Nasal cavity respiratory epithelium epithelial cell of viscerocranial mucosa (primary cell): ENCODE measurements around the gene YY2. TPM values are rescaled to one million over a fixed set of nuclear protein-coding genes. Genes with fewer than 3 reads are reported as not detected.

Experiments used
- total RNA-seq: library from RNA; depleted of rRNA; stranded (reverse); fragments of >200 nt; gene quantifications from 2 replicates; pipeline ENCODE4 v1.2.3, GENCODE V29; 2014

Gene YY2
- 0.68 and 5.4 TPM in 2 replicates for total RNA-seq

GRCh38 chrX:21855937-21856415 is at the start of gene YY2:
Gene YY2, plus strand, starts transcription at chrX:21855987. Its CDS starts 498 bp downstream, at chrX:21856485.

GRCh38 chrX:21839334-21840192 is 16.2 kb upstream of the YY2 start, which contains the start of gene MBTPS2:
Gene MBTPS2, plus strand, starts transcription at chrX:21839617. Its CDS starts 118 bp downstream, at chrX:21839735.

Other genes starting within 250 kb of the YY2 start
- gene KLHL34, start 197.7 kb upstream of the YY2 start, total RNA-seq: under 0.01 and 0.34 TPM in 2 replicates
- not detected in 2 replicates for gene SMPX, start 97.9 kb upstream of the YY2 start, total RNA-seq
- 6.5 and 13.0 TPM in 2 replicates for gene MBTPS2, start 16.4 kb upstream of the YY2 start, total RNA-seq
- gene SMS, start 84.7 kb downstream of the YY2 start, total RNA-seq: 173 and 188 TPM in 2 replicates
- gene PHEX, start 176.3 kb downstream of the YY2 start, total RNA-seq: 1.7 and 3.4 TPM in 2 replicates